Gastroesophageal sphincter (tissue), 4 donors: ENCODE results near the gene SDF4. TPM values are rescaled to one million over a fixed set of nuclear protein-coding genes. Genes with fewer than 3 reads are reported as not detected.
A peak's percentile ranks its signal among the peaks of the same experiment; 100 is the strongest.

ENCODE experiments used
- ATAC-seq: fragments of 150-250 bp; one replicate; pipeline ENCODE4 v1.9.1; 2016; ENCODE audit warnings: mild to moderate bottlenecking, moderate library complexity
- H3K27ac ChIP-seq, 4 donors: fragments of 200-600 bp; sonication (generic) in 3 of 4; 1 replicate in 3 of 4; 2 replicates in 1 of 4; pipeline ENCODE4 v1.5.1; 2016 to 2019
- H3K27me3 ChIP-seq: fragments of 200-600 bp; sonication (generic); one replicate; pipeline ENCODE4 v1.5.1; 2019
- H3K36me3 ChIP-seq, 2 donors: fragments of 200-600 bp; sonication (generic); one replicate each; pipeline ENCODE4 v1.5.1; 2019; ENCODE audit warnings: control low read depth in 1 of 2
- H3K4me1 ChIP-seq, 3 donors: fragments of 200-600 bp; sonication (generic); 1 replicate in 2 of 3; 2 replicates in 1 of 3; pipeline ENCODE4 v1.5.1; 2016 to 2019; ENCODE audit warnings: control low read depth in 2 of 3
- H3K4me3 ChIP-seq, 2 donors: fragments of 200-600 bp; sonication (generic); one replicate each; pipeline ENCODE4 v1.5.1; 2019; ENCODE audit warnings: mild to moderate bottlenecking in 1 of 2, moderate library complexity in 1 of 2
- H3K9me3 ChIP-seq, 3 donors: fragments of 200-600 bp; sonication (generic); one replicate each; pipeline ENCODE4 v1.5.1; 2017 to 2019; ENCODE audit warnings: control low read depth in 2 of 3
- CTCF ChIP-seq, 4 experiments: fragments of 200-600 bp in 2 of 4; fragments of 450-650 bp in 2 of 4; sonication (generic) in 1 of 4; IDR thresholded peaks; one replicate each; pipeline ENCODE4 v1.5.1; 2017 to 2019; ENCODE audit warnings: antibody characterized with exemption in 4 of 4, mild to moderate bottlenecking in 2 of 4, moderate library complexity in 2 of 4
- EP300 ChIP-seq: sonication (generic); formaldehyde crosslinking; IDR thresholded peaks from one replicate; pipeline ENCODE4 v1.6.1; 2017; ENCODE audit warnings: antibody characterized with exemption, mild to moderate bottlenecking
- POLR2A ChIP-seq, 2 donors: fragments of 450-650 bp; IDR thresholded peaks; one replicate each; pipeline ENCODE4 v1.6.1; 2017; ENCODE audit warnings: antibody characterized with exemption in 2 of 2, mild to moderate bottlenecking in 2 of 2, moderate library complexity in 1 of 2
- POLR2AphosphoS5 ChIP-seq: sonication (generic); formaldehyde crosslinking; IDR thresholded peaks from one replicate; pipeline ENCODE4 v1.6.1; 2017; ENCODE audit warnings: antibody characterized with exemption
- WGBS, 2 donors: methylation state at CpG; one replicate each; pipeline ENCODE4 v1.1.5; 2018; ENCODE audit warnings: low coverage in 1 of 2; 5-methylcytosine and 5-hydroxymethylcytosine counted together
- total RNA-seq, 4 donors: library from RNA; depleted of rRNA; stranded (reverse); fragments of >200 nt; gene quantifications; one replicate each; pipeline ENCODE4 v1.1.0, GENCODE V29; 2016

SDF4 gene
- total RNA-seq, 4 donors from 2014 or later = 84.2 to 115 (median 93.9) TPM

DNA sequence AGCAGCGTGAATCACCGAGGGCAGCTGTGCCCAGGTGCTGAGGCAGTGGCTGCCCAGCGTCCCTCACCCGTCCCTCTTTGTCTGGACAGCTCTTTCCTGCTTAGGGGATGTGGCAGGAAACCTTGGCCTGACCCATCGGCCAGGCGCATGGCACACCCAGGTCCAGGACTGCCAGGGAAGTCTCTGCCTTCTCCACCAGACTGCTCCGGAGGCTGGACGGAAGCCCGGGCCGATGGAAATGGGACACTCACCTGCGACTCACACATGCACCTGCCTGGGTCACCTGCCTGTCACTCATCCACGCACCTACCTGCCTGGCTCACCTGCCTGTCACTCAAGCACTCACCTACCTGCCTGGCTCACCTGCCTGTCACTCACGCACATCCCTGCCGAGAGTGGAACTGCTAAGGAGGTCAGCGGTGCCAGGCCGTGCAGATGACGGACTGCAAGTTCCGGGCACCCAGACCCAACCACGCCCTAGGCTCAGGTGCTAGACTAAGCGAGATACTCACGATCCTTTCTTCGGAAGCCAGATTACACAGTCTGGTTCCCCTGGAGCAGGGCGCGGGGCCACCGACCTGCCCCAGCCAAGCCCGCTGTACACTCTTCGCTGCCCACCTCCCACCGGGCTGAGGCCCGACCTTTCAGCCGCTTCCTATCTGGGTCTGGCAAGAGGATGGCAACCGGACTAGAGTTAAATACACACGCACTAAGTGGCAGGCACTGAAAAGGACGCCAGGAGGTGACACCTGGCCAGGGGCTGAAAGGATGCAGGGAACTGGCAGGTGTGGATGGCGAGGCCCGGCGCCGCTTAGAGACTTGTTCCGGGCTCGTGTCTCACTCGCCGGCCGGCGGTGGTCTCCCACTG is 40.8 kb upstream of the SDF4 start:
- Histone ChIP-seq H3K4me1 (peaks cover 6 to 67% (median 35%) of the 10 kb centered on the region in 3 donors), H3K9me3 (no peaks in the 10 kb centered on the region), H3K27me3 (no peaks in the 10 kb centered on the region), H3K27ac (peak overlapping the region in 2 of 4 donors; percentile 86 to 89), H3K4me3 (peak overlapping the region; percentile 90 to 99), H3K36me3 (peaks cover 0 to 16% of the 10 kb centered on the region in 2 donors)
- no peak for ATAC-seq
- TF ChIP-seq POLR2AphosphoS5 (no peak), POLR2A (IDR thresholded peaks at IDR 0.05) (no peak), EP300 (no peak), CTCF (IDR thresholded peaks at IDR 0.05) (no peak)
- 46 to 60% methylated on average over 3 of the region's 43 CpGs for WGBS, 2 donors

DNA sequence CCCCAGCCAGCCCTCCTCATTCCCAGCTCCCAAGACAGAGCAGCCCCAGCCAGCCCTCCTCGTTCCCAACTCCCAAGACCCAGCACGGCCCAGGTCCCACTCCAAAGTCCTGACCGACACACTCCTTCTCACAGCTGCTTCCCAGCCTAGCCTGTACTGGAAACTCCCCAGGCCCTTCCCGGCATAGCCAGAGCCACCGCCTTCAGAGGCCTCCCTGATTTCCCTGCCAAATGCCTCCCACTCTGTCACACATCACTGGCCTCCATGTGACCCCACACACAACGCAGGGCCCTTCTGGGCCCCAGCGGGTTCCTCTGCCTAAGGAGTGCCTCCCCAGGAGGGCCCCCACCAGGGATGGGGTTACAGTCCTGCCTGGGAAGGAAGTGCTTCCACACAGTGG is 39.0 kb upstream of the SDF4 start:
- H3K9me3 ChIP-seq = no peaks in the 10 kb centered on the region
- peak overlapping the region in 1 of 4 donors; percentile 18 for H3K27ac ChIP-seq
- H3K4me3 ChIP-seq = peak overlapping the region in 1 of 2 donors; percentile 14
- H3K4me1 ChIP-seq = peaks cover 6 to 67% (median 35%) of the 10 kb centered on the region in 3 donors
- peaks cover 0 to 33% of the 10 kb centered on the region in 2 donors for H3K36me3 ChIP-seq
- H3K27me3 ChIP-seq = no peaks in the 10 kb centered on the region
- 67% methylated on average over 6 of the region's 7 CpGs; no CpG with 5 or more reads in 1 of the 2 donors for WGBS, 2 donors
- no peak for ATAC-seq
- no peak for TF ChIP-seq POLR2AphosphoS5
- TF ChIP-seq POLR2A (IDR thresholded peaks at IDR 0.05) = no peak
- TF ChIP-seq CTCF (IDR thresholded peaks at IDR 0.05) = no peak
- no peak for TF ChIP-seq EP300

DNA sequence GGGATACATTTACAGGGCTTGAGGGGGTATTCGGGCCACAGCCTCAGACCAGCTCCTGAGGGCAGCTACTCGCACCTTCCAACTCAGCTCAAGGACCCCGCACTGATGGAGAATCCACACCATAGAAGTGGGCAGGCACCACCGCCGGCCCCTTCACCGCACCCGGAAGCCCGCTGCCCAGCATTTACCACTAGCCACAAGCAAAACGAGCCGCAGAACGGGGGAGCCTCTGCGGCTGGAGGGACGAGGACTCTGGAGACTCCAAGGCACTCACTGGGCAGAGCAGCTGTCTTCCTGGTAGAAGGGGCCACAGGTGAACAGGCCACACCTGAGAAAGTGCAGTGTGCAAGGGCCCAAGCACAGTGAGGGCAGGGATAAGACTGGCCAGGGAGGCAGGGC is 36.5 kb upstream of the SDF4 start:
- H3K4me1 ChIP-seq = peaks cover 6 to 54% (median 29%) of the 10 kb centered on the region in 3 donors
- H3K36me3 ChIP-seq = peaks cover 0 to 58% of the 10 kb centered on the region in 2 donors
- no peak overlapping the region for H3K4me3 ChIP-seq
- no peak overlapping the region for H3K27ac ChIP-seq
- ATAC-seq = no peak
- 100% methylated on average over 1 to 4 of the region's 13 CpGs for WGBS, 2 donors
- TF ChIP-seq CTCF (IDR thresholded peaks at IDR 0.05) (no peak), EP300 (no peak), POLR2AphosphoS5 (no peak), POLR2A (IDR thresholded peaks at IDR 0.05) (no peak)
- no peaks in the 10 kb centered on the region for H3K9me3 ChIP-seq
- H3K27me3 ChIP-seq = no peaks in the 10 kb centered on the region

- 85 to 93% methylated on average over 5 to 22 of the region's 39 CpGs for WGBS, 2 donors
- peaks cover 0 to 64% of the 10 kb centered on the region in 2 donors for H3K36me3 ChIP-seq
- H3K27me3 ChIP-seq = no peaks in the 10 kb centered on the region
- no peak for ATAC-seq
- H3K4me1 ChIP-seq = peaks cover 6 to 50% (median 27%) of the 10 kb centered on the region in 3 donors
- H3K4me3 ChIP-seq = no peak overlapping the region
- H3K9me3 ChIP-seq = no peaks in the 10 kb centered on the region
- no peak overlapping the region for H3K27ac ChIP-seq
- TF ChIP-seq CTCF (IDR thresholded peaks at IDR 0.05) (no peak), POLR2A (IDR thresholded peaks at IDR 0.05) (no peak), POLR2AphosphoS5 (no peak), EP300 (no peak)
These were observed 35.9 kb upstream of the SDF4 start for GRCh38 chr1:1267488-1268283.
